Duodenal mucosa (tissue), 2 donors: ENCODE data around the gene CDH2.

ENCODE experiments used
- H3K27ac ChIP-seq: one replicate; pipeline ENCODE4 v1.7.0; 2013; ENCODE audit warnings: low read depth, low read length
- H3K27me3 ChIP-seq, 2 donors: one replicate each; pipeline ENCODE4 v1.7.0; 2013; ENCODE audit warnings: low read length in 2 of 2, control low read depth in 1 of 2; ENCODE audit not compliant: insufficient read depth in 2 of 2, control insufficient read depth in 1 of 2
- H3K36me3 ChIP-seq, 2 donors: one replicate each; pipeline ENCODE4 v1.7.0; 2013; ENCODE audit warnings: low read length in 2 of 2, control low read depth in 1 of 2; ENCODE audit not compliant: insufficient read depth in 2 of 2, control insufficient read depth in 1 of 2
- H3K4me1 ChIP-seq, 2 donors: one replicate each; pipeline ENCODE4 v1.7.0; 2013; ENCODE audit warnings: low read length in 2 of 2, control low read depth in 1 of 2; ENCODE audit not compliant: insufficient read depth in 2 of 2, control insufficient read depth in 1 of 2
- H3K4me3 ChIP-seq, 2 donors: one replicate each; pipeline ENCODE4 v1.7.0; 2013; ENCODE audit warnings: low read length in 2 of 2, low read depth in 1 of 2
- H3K9ac ChIP-seq, 2 donors: one replicate each; pipeline ENCODE4 v1.7.0; 2013; ENCODE audit warnings: low read length in 2 of 2, low read depth in 1 of 2
- H3K9me3 ChIP-seq, 2 donors: one replicate each; pipeline ENCODE4 v1.7.0; 2013; ENCODE audit warnings: low read length in 2 of 2, control low read depth in 1 of 2; ENCODE audit not compliant: control insufficient read depth in 1 of 2

CDH2 gene

GRCh38 chr18:27954226-27954625 is 222.7 kb downstream of the CDH2 start:
- Histone ChIP-seq H3K27me3 (no peaks in the 10 kb centered on the region), H3K9me3 (no peaks in the 10 kb centered on the region), H3K9ac (no peak overlapping the region), H3K4me1 (no peaks in the 10 kb centered on the region), H3K4me3 (no peak overlapping the region), H3K36me3 (no peaks in the 10 kb centered on the region), H3K27ac (no peak overlapping the region)

- no peak overlapping the region for H3K9ac ChIP-seq
- H3K9me3 ChIP-seq = no peaks in the 10 kb centered on the region
- H3K27ac ChIP-seq = no peak overlapping the region
- no peaks in the 10 kb centered on the region for H3K36me3 ChIP-seq
- no peak overlapping the region for H3K4me3 ChIP-seq
- H3K27me3 ChIP-seq = no peaks in the 10 kb centered on the region
- H3K4me1 ChIP-seq = no peaks in the 10 kb centered on the region
These were observed 224.2 kb downstream of the CDH2 start for GRCh38 chr18:27952741-27953140.

GRCh38 chr18:27950648-27951228 is 226.2 kb downstream of the CDH2 start:
- Histone ChIP-seq H3K27me3 (no peaks in the 10 kb centered on the region), H3K4me1 (no peaks in the 10 kb centered on the region), H3K4me3 (no peak overlapping the region), H3K27ac (no peak overlapping the region), H3K9ac (no peak overlapping the region), H3K9me3 (no peaks in the 10 kb centered on the region), H3K36me3 (no peaks in the 10 kb centered on the region)

GRCh38 chr18:27948986-27949385 is 227.9 kb downstream of the CDH2 start:
- H3K9ac ChIP-seq = no peak overlapping the region
- no peaks in the 10 kb centered on the region for H3K9me3 ChIP-seq
- H3K4me1 ChIP-seq = no peaks in the 10 kb centered on the region
- H3K4me3 ChIP-seq = no peak overlapping the region
- H3K27ac ChIP-seq = no peak overlapping the region
- H3K36me3 ChIP-seq = no peaks in the 10 kb centered on the region
- H3K27me3 ChIP-seq = no peaks in the 10 kb centered on the region

- Histone ChIP-seq H3K9ac (no peak overlapping the region), H3K27ac (no peak overlapping the region), H3K4me3 (no peak overlapping the region), H3K9me3 (no peaks in the 10 kb centered on the region), H3K27me3 (no peaks in the 10 kb centered on the region), H3K36me3 (no peaks in the 10 kb centered on the region), H3K4me1 (no peaks in the 10 kb centered on the region)
These were observed 234.2 kb downstream of the CDH2 start for GRCh38 chr18:27942706-27943105.

- Histone ChIP-seq H3K36me3 (no peaks in the 10 kb centered on the region), H3K4me3 (no peak overlapping the region), H3K4me1 (no peaks in the 10 kb centered on the region), H3K9ac (no peak overlapping the region), H3K9me3 (peaks cover 0 to 2% of the 10 kb centered on the region in 2 donors), H3K27ac (no peak overlapping the region), H3K27me3 (no peaks in the 10 kb centered on the region)
These were observed 245.4 kb downstream of the CDH2 start for GRCh38 chr18:27931535-27931934.

- Histone ChIP-seq H3K9me3 (no peaks in the 10 kb centered on the region), H3K4me3 (no peak overlapping the region), H3K27ac (no peak overlapping the region), H3K27me3 (no peaks in the 10 kb centered on the region), H3K4me1 (no peaks in the 10 kb centered on the region), H3K36me3 (no peaks in the 10 kb centered on the region), H3K9ac (no peak overlapping the region)
These were observed 254.2 kb downstream of the CDH2 start for GRCh38 chr18:27922780-27923179.

GRCh38 chr18:27921904-27922751 is 254.8 kb downstream of the CDH2 start:
- Histone ChIP-seq H3K4me1 (no peaks in the 10 kb centered on the region), H3K9ac (no peak overlapping the region), H3K36me3 (no peaks in the 10 kb centered on the region), H3K9me3 (no peaks in the 10 kb centered on the region), H3K4me3 (no peak overlapping the region), H3K27ac (no peak overlapping the region), H3K27me3 (no peaks in the 10 kb centered on the region)

GRCh38 chr18:27921392-27921791 is 255.5 kb downstream of the CDH2 start:
- Histone ChIP-seq H3K27ac (no peak overlapping the region), H3K4me3 (no peak overlapping the region), H3K9ac (no peak overlapping the region)

GRCh38 chr18:27920836-27921235 is 256.1 kb downstream of the CDH2 start:
- Histone ChIP-seq H3K9ac (no peak overlapping the region), H3K36me3 (no peaks in the 10 kb centered on the region), H3K27me3 (no peaks in the 10 kb centered on the region), H3K27ac (no peak overlapping the region), H3K9me3 (no peaks in the 10 kb centered on the region), H3K4me1 (no peaks in the 10 kb centered on the region), H3K4me3 (no peak overlapping the region)

More at GRCh38 chr18:27921392-27921791, 255.5 kb downstream of the CDH2 start:
- Histone ChIP-seq H3K27me3 (no peaks in the 10 kb centered on the region), H3K36me3 (no peaks in the 10 kb centered on the region), H3K9me3 (no peaks in the 10 kb centered on the region), H3K4me1 (no peaks in the 10 kb centered on the region)
